Stimulated activated naive CD8-positive, alpha-beta T cell treated with anti-CD3 and anti-CD28 coated beads, Interleukin-15, Interleukin-2, amounts not matched to agents 100 ng/mL and 50 ng/mL, for 24 hours (primary cell): Measurements from ENCODE around the gene RPLP1.
A peak's percentile ranks its signal among the peaks of the same experiment; 100 is the strongest.

Experiments used
- H3K27ac Mint-ChIP-seq: one replicate; pipeline ENCODE4 v1.8.0; 2021; ENCODE audit warnings: mild to moderate bottlenecking, mixed read lengths
- H3K27me3 Mint-ChIP-seq: one replicate; pipeline ENCODE4 v1.8.0; 2021; ENCODE audit warnings: mixed read lengths
- H3K36me3 Mint-ChIP-seq: one replicate; pipeline ENCODE4 v1.8.0; 2021; ENCODE audit warnings: low read depth, mixed read lengths
- H3K4me1 Mint-ChIP-seq: one replicate; pipeline ENCODE4 v1.8.0; 2021; ENCODE audit warnings: low read depth, mixed read lengths
- H3K4me3 Mint-ChIP-seq: one replicate; pipeline ENCODE4 v1.8.0; 2021; ENCODE audit warnings: mild to moderate bottlenecking, mixed read lengths
- H3K9me3 Mint-ChIP-seq: one replicate; pipeline ENCODE4 v1.8.0; 2021; ENCODE audit warnings: mixed read lengths

The RPLP1 gene

DNA sequence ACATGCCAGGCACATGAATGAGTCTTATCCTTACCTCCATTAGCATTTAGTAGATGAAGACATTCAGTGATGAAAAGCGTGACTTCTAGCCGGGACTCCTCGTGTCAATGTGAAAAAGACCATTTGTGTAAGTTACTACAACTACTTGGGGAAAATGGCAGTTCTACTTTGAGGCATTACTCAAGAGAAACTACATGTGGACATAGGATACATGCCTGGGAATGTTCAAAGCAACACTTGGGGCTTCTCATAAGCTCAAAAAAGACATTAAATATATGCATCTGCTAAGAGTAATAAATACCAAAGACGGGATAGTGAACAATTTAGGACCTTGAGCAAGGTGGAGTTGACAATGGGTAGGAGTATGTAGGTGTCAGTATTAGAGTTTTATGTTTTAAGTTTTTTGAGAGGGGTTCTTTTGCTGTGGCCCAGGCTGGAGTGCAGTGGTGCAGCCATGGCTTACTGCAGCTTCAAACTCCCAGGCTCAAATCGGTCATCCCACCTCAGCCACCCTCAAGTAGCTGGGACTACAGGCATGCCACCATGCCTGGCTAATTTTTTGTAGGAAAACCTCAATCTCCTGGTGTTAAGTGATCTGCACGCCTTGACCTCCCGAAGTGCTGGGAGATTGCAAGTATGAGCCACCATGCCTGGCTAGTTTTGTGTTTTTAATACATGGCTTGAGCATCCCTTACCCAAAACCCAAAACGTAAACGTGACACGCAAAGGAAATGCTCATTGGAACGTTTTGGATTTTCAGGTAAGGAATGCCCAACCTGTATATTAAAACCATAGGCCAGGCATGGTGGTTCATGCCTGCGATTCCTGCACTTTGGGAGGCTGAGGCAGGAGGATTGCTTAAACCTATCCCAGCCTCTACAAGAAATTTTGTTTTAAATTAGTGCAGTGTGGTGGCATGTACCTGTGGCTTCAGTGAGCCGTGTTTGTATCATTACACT is 3.9 kb downstream of the RPLP1 start:
- Mint-ChIP-seq H3K9me3 (no peaks in the 10 kb centered on the region), H3K36me3 (peaks cover 46% of the 10 kb centered on the region), H3K4me1 (peaks cover 41% of the 10 kb centered on the region), H3K27me3 (no peaks in the 10 kb centered on the region), H3K27ac (peak overlapping the region; percentile 59), H3K4me3 (peak overlapping the region; percentile 100)

DNA sequence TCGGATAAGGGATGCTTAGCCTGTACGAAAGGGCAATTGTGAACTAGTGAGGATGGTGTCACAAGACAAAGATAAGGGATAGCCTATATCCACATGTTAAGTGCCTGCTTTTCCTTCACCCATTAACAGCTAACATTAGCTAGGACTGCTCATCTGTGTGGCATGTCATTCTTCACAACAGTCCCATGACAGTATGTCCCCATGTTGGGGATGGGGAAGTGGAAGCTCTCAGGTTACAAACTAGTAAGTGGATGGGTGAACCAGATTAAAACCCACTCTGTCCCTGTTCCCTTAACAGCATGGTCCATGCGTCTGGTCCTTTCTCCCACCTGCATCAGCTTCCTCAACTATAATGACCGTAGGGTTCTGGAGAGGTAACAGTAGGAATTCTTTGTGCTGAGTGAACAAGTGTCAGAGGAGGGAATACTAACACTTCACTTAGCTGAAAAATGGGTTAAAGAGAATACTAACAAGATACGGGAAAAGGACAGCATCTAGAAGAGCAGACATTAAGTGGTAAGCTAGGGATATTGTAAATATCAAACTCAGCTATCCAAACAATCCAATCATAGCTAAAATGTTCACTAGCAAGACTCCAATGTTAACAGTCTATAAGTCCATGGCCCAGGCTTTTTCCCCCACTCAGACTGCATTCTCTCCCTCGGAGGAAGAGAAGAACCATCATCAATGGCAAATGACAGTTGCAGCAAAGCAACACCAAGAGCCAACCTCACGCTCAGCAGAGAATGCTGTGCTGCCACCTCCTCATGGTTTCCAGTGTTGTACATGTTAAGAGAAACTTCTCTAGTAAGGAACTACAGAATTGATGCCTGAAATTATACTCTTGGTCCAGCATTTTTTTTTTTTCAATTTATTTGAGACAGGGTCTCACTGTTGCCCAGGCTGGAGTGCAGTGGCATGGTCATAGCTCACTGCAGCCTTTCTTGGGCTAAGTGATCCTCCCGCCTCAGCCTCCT is 5.0 kb downstream of the RPLP1 start:
- no peaks in the 10 kb centered on the region for H3K27me3 Mint-ChIP-seq
- no peaks in the 10 kb centered on the region for H3K9me3 Mint-ChIP-seq
- peaks cover 46% of the 10 kb centered on the region for H3K36me3 Mint-ChIP-seq
- no peak overlapping the region for H3K4me3 Mint-ChIP-seq
- peak overlapping the region; percentile 24 for H3K27ac Mint-ChIP-seq
- H3K4me1 Mint-ChIP-seq = peaks cover 38% of the 10 kb centered on the region

DNA sequence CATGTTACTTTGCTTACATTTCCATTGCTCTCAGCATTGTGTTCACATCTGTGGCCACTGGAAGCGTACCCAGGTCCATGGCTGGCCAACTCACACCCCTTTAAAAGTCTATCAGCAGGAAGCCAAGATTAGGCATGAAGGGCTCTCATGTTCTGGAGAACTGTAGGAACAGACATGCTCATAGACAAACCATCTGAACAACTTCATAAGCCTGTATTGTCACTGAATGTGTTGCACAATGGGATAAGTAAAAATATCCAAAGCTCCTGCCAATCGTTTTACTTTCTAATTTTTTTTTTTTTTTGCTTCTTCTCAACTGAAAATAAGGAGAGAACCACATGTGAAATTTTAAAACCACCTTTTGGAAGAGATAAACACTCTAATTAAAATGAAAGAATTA is 6.4 kb downstream of the RPLP1 start:
- Mint-ChIP-seq H3K27me3 (no peaks in the 10 kb centered on the region), H3K9me3 (no peaks in the 10 kb centered on the region), H3K4me3 (no peak overlapping the region), H3K36me3 (peaks cover 35% of the 10 kb centered on the region), H3K4me1 (peaks cover 45% of the 10 kb centered on the region), H3K27ac (no peak overlapping the region)

- Mint-ChIP-seq H3K27ac (no peak overlapping the region), H3K4me1 (peaks cover 31% of the 10 kb centered on the region), H3K27me3 (no peaks in the 10 kb centered on the region), H3K36me3 (peaks cover 21% of the 10 kb centered on the region), H3K9me3 (no peaks in the 10 kb centered on the region), H3K4me3 (no peak overlapping the region)
Measured at GRCh38 chr15:69460481-69460880, 7.9 kb downstream of the RPLP1 start.

DNA sequence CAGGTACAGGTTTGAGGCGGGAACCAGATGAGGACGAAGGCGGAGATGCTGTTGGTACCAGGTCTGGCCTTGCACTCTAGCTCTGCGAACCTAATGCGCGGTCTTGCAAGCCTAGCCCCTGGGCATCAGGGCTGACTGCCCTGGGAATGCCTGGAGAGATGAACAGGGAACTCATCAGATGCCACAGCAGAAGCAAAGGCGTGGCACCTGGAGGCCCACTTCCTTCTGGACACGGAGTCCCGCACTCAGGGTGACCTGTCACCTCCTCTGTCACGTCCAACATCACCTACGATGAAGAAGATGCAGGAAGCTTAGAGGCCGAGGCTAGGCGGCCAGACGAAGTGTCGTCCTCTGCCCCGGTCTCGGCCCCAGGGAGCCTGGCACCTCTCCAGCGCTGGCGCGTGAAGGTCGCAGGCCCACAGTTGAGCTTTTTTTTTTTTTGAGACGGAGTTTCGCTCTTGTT is 9.4 kb downstream of the RPLP1 start:
- peak overlapping the region; percentile 45 for H3K27ac Mint-ChIP-seq
- H3K27me3 Mint-ChIP-seq = no peaks in the 10 kb centered on the region
- H3K4me3 Mint-ChIP-seq = peak overlapping the region; percentile 87
- peaks cover 25% of the 10 kb centered on the region for H3K4me1 Mint-ChIP-seq
- no peaks in the 10 kb centered on the region for H3K9me3 Mint-ChIP-seq
- H3K36me3 Mint-ChIP-seq = peaks cover 5% of the 10 kb centered on the region

GRCh38 chr15:69462493-69463181 is 10.0 kb downstream of the RPLP1 start:
- peak overlapping the region; percentile 87 for H3K4me3 Mint-ChIP-seq
- H3K9me3 Mint-ChIP-seq = no peaks in the 10 kb centered on the region
- no peaks in the 10 kb centered on the region for H3K36me3 Mint-ChIP-seq
- H3K27me3 Mint-ChIP-seq = no peaks in the 10 kb centered on the region
- H3K27ac Mint-ChIP-seq = peak overlapping the region; percentile 89
- peaks cover 30% of the 10 kb centered on the region for H3K4me1 Mint-ChIP-seq

- Mint-ChIP-seq H3K36me3 (no peaks in the 10 kb centered on the region), H3K4me3 (peak overlapping the region; percentile 87), H3K9me3 (no peaks in the 10 kb centered on the region), H3K4me1 (peaks cover 36% of the 10 kb centered on the region), H3K27me3 (no peaks in the 10 kb centered on the region), H3K27ac (peak overlapping the region; percentile 89)
Measured at GRCh38 chr15:69463182-69463756, 10.7 kb downstream of the RPLP1 start.

GRCh38 chr15:69465253-69465652 is 12.6 kb downstream of the RPLP1 start:
- Mint-ChIP-seq H3K4me3 (no peak overlapping the region), H3K36me3 (no peaks in the 10 kb centered on the region), H3K4me1 (peaks cover 50% of the 10 kb centered on the region), H3K9me3 (no peaks in the 10 kb centered on the region), H3K27me3 (no peaks in the 10 kb centered on the region), H3K27ac (no peak overlapping the region)

DNA sequence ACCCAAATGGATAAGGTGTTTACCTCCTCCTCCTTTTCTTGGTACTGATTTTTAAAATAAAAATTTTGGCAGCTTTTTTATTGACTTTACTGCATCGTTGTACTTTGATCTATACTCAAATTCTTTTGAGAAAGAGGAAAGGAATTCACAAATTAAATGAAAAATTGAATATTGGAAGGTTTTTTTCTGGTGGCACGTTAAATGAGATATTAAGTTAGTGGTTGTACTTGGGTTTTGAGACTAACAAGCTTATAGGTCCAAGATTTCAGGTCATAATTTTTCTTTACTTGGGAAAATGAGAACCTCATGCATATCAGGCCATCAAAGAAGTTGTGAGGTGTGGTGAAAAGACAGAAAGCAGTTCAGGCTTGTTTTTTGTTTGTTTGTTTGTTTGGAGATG is 14.1 kb downstream of the RPLP1 start:
- H3K27ac Mint-ChIP-seq = no peak overlapping the region
- H3K27me3 Mint-ChIP-seq = peaks cover 5% of the 10 kb centered on the region
- no peak overlapping the region for H3K4me3 Mint-ChIP-seq
- no peaks in the 10 kb centered on the region for H3K9me3 Mint-ChIP-seq
- peaks cover 46% of the 10 kb centered on the region for H3K4me1 Mint-ChIP-seq
- H3K36me3 Mint-ChIP-seq = no peaks in the 10 kb centered on the region

GRCh38 chr15:69467636-69468035 is 15.0 kb downstream of the RPLP1 start:
- H3K36me3 Mint-ChIP-seq = no peaks in the 10 kb centered on the region
- H3K27me3 Mint-ChIP-seq = peaks cover 5% of the 10 kb centered on the region
- H3K9me3 Mint-ChIP-seq = no peaks in the 10 kb centered on the region
- H3K27ac Mint-ChIP-seq = peak overlapping the region; percentile 87
- H3K4me3 Mint-ChIP-seq = no peak overlapping the region
- H3K4me1 Mint-ChIP-seq = peaks cover 41% of the 10 kb centered on the region

GRCh38 chr15:69468241-69469121 is 15.9 kb downstream of the RPLP1 start:
- no peaks in the 10 kb centered on the region for H3K36me3 Mint-ChIP-seq
- peaks cover 5% of the 10 kb centered on the region for H3K27me3 Mint-ChIP-seq
- H3K4me3 Mint-ChIP-seq = peak overlapping the region; percentile 76
- no peaks in the 10 kb centered on the region for H3K9me3 Mint-ChIP-seq
- H3K27ac Mint-ChIP-seq = peak overlapping the region; percentile 87
- H3K4me1 Mint-ChIP-seq = peaks cover 33% of the 10 kb centered on the region

GRCh38 chr15:69469467-69470201 is 17.0 kb downstream of the RPLP1 start:
- Mint-ChIP-seq H3K27ac (no peak overlapping the region), H3K27me3 (peaks cover 8% of the 10 kb centered on the region), H3K4me3 (peak overlapping the region; percentile 76), H3K4me1 (peaks cover 30% of the 10 kb centered on the region), H3K36me3 (no peaks in the 10 kb centered on the region), H3K9me3 (no peaks in the 10 kb centered on the region)

DNA sequence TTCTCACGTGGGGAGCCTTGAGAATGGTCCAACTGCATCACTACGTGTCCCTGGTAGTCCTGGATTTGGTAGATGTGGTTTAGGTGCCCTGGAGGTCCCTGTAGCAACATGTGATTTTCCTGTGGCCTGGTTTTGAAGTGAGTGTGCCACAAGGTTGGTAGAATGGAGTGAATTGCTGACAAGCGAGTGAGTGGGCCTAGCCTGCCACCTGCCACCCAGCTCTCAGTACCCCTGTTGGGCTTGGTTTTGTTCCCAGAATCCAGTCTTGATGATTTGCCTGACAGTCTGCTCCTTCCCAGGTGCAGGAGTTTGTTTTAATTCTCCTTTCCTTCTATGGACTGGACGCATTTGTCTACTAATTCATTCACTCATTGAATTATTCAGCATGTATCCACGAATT is 19.4 kb downstream of the RPLP1 start:
- no peak overlapping the region for H3K4me3 Mint-ChIP-seq
- H3K27me3 Mint-ChIP-seq = peaks cover 8% of the 10 kb centered on the region
- no peak overlapping the region for H3K27ac Mint-ChIP-seq
- H3K9me3 Mint-ChIP-seq = no peaks in the 10 kb centered on the region
- H3K36me3 Mint-ChIP-seq = no peaks in the 10 kb centered on the region
- peaks cover 25% of the 10 kb centered on the region for H3K4me1 Mint-ChIP-seq
